Amniotic epithelial cell (primary cell): Measurements from ENCODE around the gene NAV1.

ENCODE experiments used
- DNase-seq: peaks from one replicate; pipeline ENCODE4 v3.0.0-alpha.2; 2010; ENCODE audit warnings: low read depth

The NAV1 gene

GRCh38 chr1:201538612-201539551 lies at the start of gene NAV1:
NAV1 (plus strand) TSS chr1:201539127; CDS start chr1:201622885, 83,758 bp downstream.
- DNase-seq = peak; percentile 50

DNA sequence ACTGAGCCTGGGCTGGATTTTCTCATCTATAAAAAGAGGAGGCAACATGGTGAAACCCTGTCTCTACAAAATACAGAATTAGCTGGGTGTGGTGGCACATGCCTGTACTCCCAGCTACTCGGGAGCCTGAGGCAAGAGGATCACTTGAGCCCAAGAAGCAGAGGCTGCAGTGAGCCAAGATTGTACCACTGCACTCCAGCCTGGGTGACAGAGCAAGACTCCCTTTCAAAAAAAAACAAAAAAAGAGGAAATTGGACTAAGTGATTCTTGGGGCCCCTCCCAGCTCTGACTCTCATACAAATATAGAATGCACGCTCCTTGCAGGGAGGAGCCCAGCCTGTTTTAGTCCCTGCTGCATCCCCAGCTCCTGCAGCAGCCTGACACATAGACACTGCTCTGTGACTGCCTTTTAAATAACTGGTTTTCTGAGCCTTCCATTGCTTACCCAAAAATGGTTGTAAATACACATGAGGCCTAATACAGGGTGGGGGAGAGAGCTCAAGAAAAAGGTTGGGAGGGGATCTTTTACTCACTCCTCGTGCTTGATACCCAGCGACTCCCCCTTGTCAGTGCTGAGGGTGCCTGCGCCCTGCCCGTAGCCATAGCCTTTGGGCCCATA lies 49.2 kb upstream of the NAV1 start:
- DNase-seq = no peak

DNA sequence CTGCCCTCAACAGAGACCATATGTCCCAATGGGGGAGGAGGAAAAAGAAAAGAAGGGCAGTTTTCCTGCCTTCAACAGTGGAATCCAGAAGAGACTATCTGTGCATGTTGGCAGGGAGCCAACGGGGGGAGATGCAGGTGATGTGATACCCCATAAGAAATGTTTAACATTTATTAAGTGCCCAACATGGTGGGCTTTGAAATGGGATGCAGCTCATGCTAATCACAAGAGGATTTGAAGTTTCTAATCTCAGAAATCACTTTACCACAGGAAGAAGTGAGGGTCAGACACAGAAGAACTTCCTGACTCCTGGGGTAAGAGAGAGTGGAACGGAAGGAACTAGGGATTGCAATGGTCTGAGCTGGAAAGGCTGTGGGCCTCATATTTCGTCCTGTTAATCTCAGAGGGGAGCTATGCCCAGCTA lies 48.2 kb upstream of the NAV1 start:
- peak; percentile 50 for DNase-seq

DNA sequence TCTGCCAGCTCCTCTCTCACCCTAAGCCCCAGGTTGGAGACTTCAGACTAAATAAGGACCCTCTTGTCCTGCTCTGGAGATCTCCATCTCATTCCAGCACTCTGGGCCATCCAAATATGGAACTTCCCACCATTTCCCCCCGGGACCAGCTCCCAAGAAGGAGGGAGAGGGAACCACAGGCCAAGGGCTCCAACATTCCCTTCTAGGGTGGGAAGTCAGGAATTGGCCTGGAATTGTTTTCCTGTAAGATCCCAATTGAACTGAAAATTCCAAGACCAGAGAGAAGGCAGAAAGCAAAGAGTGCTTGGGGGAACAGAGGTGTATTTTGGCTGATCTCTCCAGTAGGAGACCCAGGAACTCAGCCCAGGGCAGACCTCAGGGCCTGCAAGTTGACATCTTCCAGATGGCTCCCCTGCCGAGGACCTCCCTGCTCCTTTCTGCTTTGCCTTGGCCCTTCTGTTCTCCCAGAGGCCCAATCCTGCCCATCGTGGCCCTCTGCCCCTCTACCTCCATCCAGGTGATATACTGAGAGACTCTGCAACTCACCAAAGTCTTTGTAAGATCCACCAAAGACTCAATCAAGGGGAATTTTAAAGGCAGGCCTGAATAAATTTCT lies 46.9 kb upstream of the NAV1 start:
- DNase-seq = no peak

DNA sequence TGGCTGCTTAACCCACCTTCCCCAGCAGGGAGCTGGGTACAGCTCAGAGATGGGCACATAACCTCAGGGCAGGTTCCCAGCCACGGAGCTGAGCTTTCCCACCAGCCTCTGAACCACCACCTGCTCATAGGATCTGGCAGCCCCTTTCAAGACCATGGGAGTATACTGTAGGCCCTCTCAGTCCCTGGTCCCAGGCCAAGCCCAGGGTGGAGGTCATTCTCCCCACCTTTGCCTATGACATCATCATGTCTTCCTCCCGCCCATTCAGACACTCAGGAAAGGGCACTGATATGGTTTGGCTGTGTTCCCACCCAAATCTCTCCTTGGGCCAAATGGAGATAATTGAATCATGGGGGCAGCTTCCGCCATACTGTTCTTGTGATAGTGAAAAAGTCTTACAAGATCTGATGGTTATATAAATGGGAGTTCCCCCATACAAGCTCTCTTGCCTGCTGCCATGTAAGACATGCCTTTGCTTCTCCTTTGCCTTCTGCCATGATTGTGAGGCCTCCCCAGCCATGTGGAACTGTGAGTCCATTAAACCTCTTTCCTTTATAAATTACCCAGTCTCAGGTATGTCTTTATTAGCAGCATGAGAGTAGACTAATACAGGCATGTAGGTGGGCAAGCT lies 45.8 kb upstream of the NAV1 start:
- peak; percentile 57 for DNase-seq

- peak; percentile 98 for DNase-seq
Measured at GRCh38 chr1:201493757-201494617, 44.9 kb upstream of the NAV1 start.

DNA sequence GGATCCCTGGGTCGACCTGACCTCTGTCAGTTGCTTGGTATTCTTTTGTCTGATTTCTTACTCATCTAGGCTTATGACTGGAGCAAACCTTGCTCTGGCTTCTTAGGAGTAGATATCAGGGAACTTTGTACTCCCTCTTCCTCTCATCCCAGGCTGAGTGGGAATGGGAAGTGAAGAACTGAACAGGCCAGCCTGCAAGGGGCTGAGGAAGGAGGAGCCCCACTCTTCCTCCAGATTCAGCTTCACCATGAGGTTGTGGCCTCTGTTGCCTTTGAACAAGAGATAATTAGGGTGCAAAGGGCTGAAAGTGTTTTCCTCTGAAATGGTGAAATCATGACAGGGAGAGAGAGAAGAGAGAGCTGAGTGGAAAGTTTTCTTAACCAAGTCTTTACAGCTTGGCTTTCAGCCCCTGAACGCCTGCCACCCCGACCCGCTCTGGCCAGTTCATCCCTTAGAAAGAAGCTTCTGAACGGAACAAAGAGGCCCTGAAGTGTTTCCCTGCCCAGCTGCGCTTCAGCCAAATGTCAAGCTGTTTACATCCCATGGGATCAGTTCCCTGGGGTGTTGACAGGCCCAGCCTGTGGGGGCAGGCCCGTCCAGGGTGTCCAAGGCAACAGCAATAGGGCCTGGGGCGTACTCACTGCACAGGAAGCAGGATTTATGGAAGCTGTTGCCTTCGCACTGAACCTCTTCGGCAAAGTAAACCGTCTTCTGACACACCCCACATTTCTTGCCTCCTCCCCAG lies 43.2 kb upstream of the NAV1 start:
- peak; percentile 79 for DNase-seq

DNA sequence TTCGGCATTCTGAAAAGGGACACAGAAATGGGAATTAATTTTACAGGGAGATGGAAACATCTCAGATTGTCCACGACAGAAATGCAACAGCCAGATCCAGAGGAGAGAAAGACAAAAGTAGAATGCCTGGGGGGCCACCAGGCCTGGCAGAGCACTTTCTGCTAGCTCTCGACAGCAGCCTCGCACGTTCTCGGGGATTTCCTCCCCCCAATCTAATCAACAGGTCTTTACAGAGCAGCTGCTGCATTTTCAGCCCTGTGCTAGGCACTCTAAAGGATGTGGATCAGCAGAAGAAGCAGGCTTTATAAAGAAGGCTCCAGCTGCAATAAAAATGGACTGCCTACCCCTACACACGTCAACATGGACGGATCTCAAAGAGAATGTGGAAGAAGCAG lies 42.6 kb upstream of the NAV1 start:
- DNase-seq = no peak

GRCh38 chr1:201497935-201498509 lies 40.9 kb upstream of the NAV1 start:
- DNase-seq = no peak

GRCh38 chr1:201498621-201499020 lies 40.3 kb upstream of the NAV1 start:
- no peak for DNase-seq

DNA sequence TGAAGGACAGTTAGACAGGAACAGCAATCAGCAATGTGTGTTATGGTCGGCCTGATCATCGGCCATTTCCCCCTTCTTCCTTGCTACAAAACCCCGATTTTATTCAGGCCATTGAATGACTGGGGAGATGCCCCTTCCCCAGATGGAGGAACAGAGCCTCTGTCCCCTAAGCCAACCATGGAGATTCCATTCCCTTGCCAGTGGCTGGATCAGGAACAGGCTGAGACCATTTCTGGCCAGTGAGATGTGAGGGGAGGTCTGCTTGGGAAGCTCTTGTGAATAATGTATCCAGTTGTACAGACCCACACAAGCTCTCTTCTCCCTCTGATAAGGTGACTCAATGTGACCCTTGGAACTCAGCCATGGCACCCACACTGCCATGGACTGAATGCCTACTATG lies 39.7 kb upstream of the NAV1 start:
- no peak for DNase-seq

DNA sequence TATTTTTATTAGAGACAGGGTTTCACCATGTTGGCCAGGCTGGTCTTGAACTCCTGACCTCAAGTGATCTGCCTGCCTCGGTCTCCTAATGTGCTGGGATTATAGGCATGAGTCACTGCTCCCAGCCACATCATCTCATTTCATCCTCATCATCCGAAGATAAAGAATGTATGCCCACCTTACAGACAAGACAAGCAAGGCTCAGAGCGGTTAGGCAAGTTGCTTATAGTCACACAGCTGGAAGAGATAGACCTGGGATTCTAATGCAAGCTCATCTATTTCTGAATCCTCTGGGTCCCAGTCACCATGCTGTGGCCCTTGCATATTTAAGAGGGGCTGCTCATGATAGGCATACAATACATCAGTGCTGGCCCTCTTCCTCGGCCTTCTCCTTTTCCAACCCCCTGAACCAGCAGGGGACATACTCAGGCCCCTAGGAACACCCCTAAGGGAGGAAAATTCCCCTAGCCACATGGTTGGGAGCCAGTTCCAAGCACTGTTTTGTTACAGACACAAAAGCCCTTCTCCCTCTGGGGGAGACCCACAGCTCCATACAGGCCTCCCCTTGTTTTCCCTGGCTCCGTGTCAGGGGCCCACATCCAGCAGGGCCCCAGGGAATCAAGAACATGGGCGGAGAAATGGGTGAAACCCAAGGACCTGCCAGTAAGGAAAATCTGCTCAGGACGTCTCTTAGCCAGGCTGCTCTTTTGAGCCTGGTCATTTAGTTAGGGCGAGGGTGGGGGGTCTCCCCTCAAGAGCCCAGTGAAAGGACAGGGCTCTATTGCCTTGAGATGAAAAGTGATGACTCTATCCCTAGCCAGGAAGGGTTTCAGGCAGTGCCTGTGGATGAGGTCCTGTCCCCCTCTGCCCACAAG lies 38.9 kb upstream of the NAV1 start:
- peak; percentile 50 for DNase-seq

DNA sequence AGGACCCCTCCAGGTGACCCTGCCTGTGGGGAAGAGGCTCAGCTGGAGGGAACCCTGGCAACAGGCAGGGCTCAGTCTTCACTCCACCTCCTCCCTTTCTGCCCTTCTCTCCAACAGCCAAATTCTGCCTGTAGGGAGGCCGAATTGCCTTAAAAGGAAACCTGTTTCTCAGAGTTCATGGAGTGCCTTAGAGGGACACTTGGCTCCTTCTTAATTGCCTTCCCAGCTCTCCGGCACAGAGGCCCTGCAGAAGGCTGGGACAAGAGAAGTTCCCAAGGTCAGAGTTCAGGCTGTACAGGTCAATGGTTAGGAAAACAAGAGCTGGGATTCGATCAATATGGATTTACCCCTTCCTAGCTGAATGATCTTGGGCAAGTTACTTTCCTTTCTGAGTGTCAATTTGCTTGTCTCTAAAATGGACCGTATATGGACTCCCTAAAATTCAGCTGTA lies 38.2 kb upstream of the NAV1 start:
- no peak for DNase-seq

GRCh38 chr1:201501144-201501543 lies 37.8 kb upstream of the NAV1 start:
- no peak for DNase-seq

DNA sequence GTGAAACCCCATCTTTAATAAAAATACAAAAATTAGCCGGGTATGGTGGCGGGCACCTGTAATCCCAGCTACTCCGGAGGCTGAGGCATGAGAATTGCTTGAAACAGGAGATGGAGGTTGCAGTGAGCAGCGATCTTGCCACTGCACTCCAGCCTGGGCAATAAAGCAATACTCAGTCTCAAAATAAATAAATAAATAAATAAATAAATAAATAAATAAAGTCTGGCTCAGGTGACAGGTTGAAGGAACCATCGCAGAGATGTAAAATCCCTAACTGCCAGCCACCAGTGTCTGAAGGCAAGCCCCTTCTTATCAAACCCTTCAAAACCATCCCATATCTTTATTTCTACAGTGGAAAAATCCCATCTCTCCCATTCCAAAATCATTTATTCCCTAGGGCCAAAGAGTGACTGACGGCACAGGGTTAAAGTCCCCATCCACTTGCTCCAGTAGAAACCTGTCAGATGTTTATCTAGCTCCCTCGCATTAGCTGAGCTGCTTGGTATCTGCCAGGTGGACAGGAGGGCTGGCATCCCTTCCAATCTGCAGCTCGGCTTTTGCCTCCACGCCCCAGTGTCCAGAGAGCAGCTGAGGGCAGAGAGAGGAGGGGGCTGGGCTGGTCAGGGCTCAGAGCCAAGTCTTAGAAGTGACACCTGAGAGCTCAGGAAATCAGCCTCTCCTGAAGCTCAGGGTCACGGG lies 37.0 kb upstream of the NAV1 start:
- no peak for DNase-seq

GRCh38 chr1:201502511-201502857 lies 36.4 kb upstream of the NAV1 start:
- no peak for DNase-seq

DNA sequence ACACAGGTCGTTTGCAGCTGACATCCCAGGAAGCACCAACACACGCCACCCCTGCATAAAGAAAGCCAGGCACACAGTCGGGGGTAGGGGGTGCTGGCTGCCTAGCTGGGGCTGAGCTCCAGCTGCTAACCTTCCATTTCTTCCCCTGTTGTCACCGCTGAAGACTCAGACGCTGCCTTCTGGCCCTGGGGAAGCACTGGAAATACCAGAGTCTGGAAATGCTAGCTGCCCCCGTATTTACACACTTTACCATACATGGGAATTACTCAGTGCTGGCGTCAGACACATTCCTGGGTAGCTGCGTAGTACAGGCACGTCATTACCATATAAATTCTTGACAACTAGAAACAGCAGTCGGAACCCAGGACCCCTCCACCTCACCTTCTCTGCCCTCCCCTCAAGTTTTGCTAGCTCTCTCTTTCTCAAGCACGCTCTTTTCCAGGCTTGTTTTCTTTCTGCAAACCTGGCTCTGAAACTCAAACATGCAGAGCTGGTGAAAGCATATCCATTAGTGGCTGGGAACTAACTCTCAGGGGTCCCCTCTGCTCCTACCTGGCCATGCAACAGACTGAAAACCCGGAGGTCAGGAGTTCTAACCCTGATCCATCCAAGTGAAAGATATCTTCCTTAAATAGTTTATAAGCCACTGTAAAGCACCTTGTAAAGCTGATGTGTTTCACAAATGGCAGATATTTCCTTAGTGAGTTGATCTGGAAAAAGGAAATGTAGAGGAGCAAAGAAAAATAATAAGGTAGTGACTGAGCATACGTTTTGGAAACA lies 35.3 kb upstream of the NAV1 start:
- peak; percentile 99 for DNase-seq

DNA sequence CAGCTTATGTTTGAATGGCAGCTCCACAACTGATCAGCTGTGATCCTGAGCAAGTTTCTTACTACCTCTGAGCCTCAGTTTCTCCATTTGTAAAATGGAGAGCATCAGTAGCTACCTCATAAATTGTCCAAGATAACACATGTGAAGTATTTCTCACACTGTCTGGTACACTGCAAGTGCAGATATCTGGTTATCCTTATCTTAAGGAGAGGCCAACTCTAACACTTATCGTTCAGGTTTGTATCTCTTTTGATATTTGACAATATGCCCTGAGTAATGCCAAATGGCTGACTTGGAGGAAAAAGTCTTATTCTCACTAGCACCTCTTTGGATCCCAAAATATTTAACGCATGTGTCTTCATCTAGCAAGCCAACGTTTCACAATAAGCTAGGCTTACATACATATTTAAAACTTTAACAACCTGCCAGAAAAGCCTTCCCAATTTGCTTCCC lies 34.7 kb upstream of the NAV1 start:
- DNase-seq = peak; percentile 86
